AG04450 (cell line): Measurements from ENCODE around the gene NBDY. TPM values are rescaled to one million over a fixed set of nuclear protein-coding genes. Genes with fewer than 3 reads are reported as not detected.
"Not testable (repeated sequence)": the region's sequence is repeated elsewhere in the genome, so short reads cannot be mapped to it uniquely, and the experiment has no call there.

ENCODE experiments used
- CTCF ChIA-PET: fragments of 300-600, 350-600 bp; formaldehyde crosslinking; extraction: SDS; loops from one replicate; lab custom pipeline; 2022; ENCODE audit warnings: antibody characterized with exemption, inconsistent platforms; lab: Charles Lee
- POLR2A ChIA-PET: fragments of 350-600 bp; formaldehyde crosslinking; extraction: SDS; loops from one replicate; lab custom pipeline; 2021; ENCODE audit warnings: antibody characterized with exemption, inconsistent platforms; lab: Yijun Ruan, JAX
- DNase-seq: peaks from one replicate; pipeline ENCODE4 v3.0.0-alpha.2; 2011; ENCODE audit warnings: low read depth, low spot score
- H3K27ac ChIP-seq: one replicate; pipeline ENCODE4 v1.5.1; 2012; ENCODE audit warnings: low read depth, low read length, control low read depth
- H3K27me3 ChIP-seq: one replicate; pipeline ENCODE4 v1.6.0; 2012; ENCODE audit warnings: low read length; ENCODE audit not compliant: control insufficient read depth, insufficient read depth
- H3K4me3 ChIP-seq: 2 replicates; pipeline ENCODE4 v1.5.1; 2011; ENCODE audit warnings: mild to moderate bottlenecking, low read depth, low read length, control low read depth
- H3K9me3 ChIP-seq: 2 replicates; pipeline ENCODE4 v1.5.1; 2012; ENCODE audit warnings: low read length; ENCODE audit not compliant: control insufficient read depth, insufficient read depth
- polyA plus RNA-seq: library from polyadenylated mRNA; depleted of rRNA; stranded (reverse); fragments of >200 nt; gene quantifications from 2 replicates; pipeline ENCODE4 v1.2.3, GENCODE V29; 2011
- TF ChIP-seq, protein P1 (sequence below): IDR thresholded peaks from 2 replicates; pipeline ENCODE4 v1.5.1; 2011; ENCODE audit warnings: low read depth, low read length, control low read depth, inconsistent platforms

Gene NBDY
- polyA plus RNA-seq, 1 experiment, result 51.7 TPM

DNA sequence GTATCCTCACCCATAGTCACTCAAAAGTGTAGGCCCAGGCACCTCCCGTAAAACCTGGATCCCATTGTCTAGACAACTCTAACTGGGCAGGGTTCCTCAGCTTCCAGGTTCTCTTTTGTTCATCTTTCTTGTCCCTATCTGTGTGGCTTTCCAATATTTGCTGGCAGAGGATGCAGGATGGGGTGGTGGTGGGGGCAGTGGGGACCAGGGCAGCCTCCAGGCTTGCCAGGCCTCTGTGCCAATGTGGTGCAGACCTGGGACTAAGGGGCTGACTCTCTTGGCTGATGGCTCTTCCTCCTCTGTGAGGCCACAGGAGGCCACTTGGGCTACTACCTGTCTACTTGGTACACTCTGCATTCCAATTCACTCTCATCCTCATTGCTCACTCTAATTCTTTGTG, 76.4 kb downstream of the NBDY start:
- Histone ChIP-seq H3K9me3 (no peaks in the 10 kb centered on the region), H3K27ac (no peak overlapping the region), H3K4me3 (no peak overlapping the region), H3K27me3 (no peaks in the 10 kb centered on the region)
- DNase-seq, result no peak
- TF ChIP-seq, protein P1, sequence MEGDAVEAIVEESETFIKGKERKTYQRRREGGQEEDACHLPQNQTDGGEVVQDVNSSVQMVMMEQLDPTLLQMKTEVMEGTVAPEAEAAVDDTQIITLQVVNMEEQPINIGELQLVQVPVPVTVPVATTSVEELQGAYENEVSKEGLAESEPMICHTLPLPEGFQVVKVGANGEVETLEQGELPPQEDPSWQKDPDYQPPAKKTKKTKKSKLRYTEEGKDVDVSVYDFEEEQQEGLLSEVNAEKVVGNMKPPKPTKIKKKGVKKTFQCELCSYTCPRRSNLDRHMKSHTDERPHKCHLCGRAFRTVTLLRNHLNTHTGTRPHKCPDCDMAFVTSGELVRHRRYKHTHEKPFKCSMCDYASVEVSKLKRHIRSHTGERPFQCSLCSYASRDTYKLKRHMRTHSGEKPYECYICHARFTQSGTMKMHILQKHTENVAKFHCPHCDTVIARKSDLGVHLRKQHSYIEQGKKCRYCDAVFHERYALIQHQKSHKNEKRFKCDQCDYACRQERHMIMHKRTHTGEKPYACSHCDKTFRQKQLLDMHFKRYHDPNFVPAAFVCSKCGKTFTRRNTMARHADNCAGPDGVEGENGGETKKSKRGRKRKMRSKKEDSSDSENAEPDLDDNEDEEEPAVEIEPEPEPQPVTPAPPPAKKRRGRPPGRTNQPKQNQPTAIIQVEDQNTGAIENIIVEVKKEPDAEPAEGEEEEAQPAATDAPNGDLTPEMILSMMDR, result no peak
- ChIA-PET POLR2A (no interaction called here), CTCF (interaction anchor here (1.7 kb wide), 1 partner anchor 173 kb away, joined by 12 read pairs; no protein-coding TSS in a partner anchor)

DNA sequence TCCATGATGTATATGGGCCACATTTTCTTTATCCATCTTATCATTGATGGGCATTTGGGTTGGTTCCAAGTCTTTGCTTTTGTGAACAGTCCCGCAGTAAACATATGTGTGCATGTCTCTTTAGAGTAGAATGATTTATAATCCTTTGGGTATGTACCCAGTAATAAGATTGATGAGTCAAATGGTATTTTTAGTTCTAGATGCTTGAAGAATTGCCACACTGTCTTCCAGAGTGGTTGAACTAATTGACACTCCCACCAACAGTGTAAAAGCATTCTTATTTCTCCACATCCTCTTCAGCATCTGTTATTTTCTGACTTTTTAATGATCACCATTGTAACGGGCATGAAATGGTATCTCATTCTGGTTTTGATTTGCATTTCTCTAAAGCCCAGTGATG, 77.1 kb downstream of the NBDY start:
- POLR2A ChIA-PET, H3K27ac ChIP-seq, H3K27me3 ChIP-seq, DNase-seq, H3K9me3 ChIP-seq, H3K4me3 ChIP-seq: not testable (repeated sequence)
- CTCF ChIA-PET, result interaction anchor here (1.2 kb wide), 1 partner anchor 173 kb away, joined by 3 read pairs; no protein-coding TSS in a partner anchor

DNA sequence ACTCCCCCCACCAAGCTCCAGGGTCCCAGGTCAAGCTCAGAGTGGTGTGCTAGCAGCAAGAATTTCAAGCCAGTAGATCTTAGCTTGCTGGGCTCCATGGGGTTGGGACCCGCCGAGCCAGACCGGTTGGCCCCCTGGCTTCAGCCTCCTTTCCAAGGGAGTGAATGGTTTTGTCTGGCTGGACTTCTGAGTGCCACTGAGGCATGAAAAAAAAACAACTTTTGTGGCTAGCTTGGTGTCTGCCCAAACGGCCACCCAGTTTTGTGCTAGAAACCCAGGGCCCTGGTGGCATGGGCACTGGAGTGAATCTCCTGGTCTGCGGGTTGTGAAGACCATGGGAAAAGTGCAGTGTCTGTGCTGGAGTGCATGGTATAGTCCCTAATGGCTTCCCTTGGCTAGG, 82.6 kb downstream of the NBDY start:
- ChIA-PET CTCF (interaction anchor here (1.3 kb wide), 1 partner anchor 166 kb away, joined by 3 read pairs; no protein-coding TSS in a partner anchor), POLR2A (no interaction called here)

DNA sequence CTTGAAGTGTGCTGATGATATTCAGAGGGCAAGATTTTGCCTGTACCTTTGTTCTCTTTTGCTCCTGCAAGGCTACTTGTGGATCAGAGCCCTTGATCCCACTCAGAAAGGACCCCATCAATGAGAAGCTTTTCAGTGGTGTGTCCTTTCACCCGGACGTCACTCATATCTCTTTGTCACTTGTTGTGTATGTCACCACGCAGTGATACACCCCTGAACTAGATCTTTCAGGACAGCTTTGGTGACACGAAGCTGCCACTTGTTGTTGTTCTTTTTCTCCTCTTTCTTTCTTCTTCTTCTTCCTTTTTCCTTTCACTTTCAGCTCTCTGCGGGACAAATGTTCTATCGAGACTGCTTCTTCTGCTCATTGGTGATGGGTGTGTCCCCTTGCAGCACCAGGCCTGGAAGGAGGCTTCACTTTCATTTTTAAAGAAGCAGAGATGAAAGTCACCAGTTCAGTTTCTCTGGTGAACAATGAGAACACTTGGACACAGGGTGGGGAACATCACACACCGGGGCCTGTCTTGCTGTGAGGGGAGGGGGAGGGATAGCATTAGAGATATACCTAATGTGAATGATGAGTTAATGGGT, 83.6 kb downstream of the NBDY start:
- DNase-seq, result no peak
- POLR2A ChIA-PET, result no interaction called here
- Histone ChIP-seq H3K27me3 (no peaks in the 10 kb centered on the region), H3K9me3 (no peaks in the 10 kb centered on the region), H3K4me3 (no peak overlapping the region), H3K27ac (no peak overlapping the region)
- TF ChIP-seq, protein P1, result no peak
- CTCF ChIA-PET, result no interaction called here

More for the DNA sequence above, 82.6 kb downstream of the NBDY start:
- H3K27me3 ChIP-seq, result no peaks in the 10 kb centered on the region
- H3K27ac ChIP-seq, result no peak overlapping the region
- H3K9me3 ChIP-seq, result no peaks in the 10 kb centered on the region
- H3K4me3 ChIP-seq, result no peak overlapping the region
- TF ChIP-seq, protein P1, result no peak
- DNase-seq, result no peak

DNA sequence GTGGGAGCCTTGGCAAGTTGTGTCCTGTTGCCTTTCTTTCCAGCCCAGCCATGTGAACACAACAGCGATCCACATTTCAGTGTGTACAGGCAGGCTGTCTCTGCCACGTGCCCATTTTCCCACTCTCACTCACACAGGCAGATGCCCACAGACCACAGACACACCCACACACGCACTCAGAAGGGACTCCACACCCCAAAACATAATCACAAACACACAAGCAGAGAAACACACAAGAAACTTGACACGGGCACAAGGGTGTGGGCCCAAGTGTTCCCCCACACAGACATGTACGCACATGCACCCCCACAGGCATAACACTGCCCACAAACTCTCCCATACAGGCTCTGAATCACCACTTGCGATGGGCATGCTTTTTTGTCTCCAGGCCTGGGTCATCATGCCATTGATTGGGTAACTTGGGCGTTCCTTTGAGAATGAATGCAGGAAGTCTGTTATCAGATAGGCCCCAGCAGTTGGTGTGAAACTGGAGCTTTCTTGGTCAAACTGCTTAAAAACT, 84.3 kb downstream of the NBDY start:
- Histone ChIP-seq H3K27ac (no peak overlapping the region), H3K27me3 (no peaks in the 10 kb centered on the region), H3K9me3 (no peaks in the 10 kb centered on the region), H3K4me3 (no peak overlapping the region)
- POLR2A ChIA-PET, result no interaction called here
- CTCF ChIA-PET, result interaction anchor here (1.0 kb wide), 1 partner anchor 165 kb away, joined by 3 read pairs; no protein-coding TSS in a partner anchor
- DNase-seq, result no peak
- TF ChIP-seq, protein P1, result no peak
